K562 (cell line): ENCODE measurements around the gene GALR3. TPM values are rescaled to one million over a fixed set of nuclear protein-coding genes. Genes with fewer than 3 reads are reported as not detected.
A peak's percentile ranks its signal among the peaks of the same experiment; 100 is the strongest.

Source experiments
- ATAC-seq: fragments of 200-7000 bp; cut with Tn5 transposase; 3 replicates; pipeline ENCODE4 v1.9.1; 2020; ENCODE audit warnings: moderate library complexity
- BruUV-seq: library from RNA; stranded (reverse); fragments of 400-500 nt; replicated peaks from 2 replicates; lab custom pipeline; 2021; lab: Mats Ljungman, UMichigan
- CTCF ChIA-PET: fragments of 300-600 bp; formaldehyde crosslinking; extraction: SDS; loops from one replicate; lab custom pipeline; 2021; ENCODE audit warnings: low intra/inter-chr PET ratio; lab: Yijun Ruan, JAX
- POLR2A ChIA-PET: fragments of 300-600, 350-650 bp; sonication (Branson Sonifier 250); formaldehyde crosslinking; extraction: SDS; loops from one replicate; lab custom pipeline; 2021; ENCODE audit warnings: antibody characterized with exemption, inconsistent platforms; lab: Yijun Ruan, JAX
- DNase-seq, 4 experiments: peaks; one replicate each; pipeline versions ENCODE4 v3.0.0 to v3.0.0-alpha.2; 2011 to 2018; ENCODE audit warnings: low spot score in 3 of 4, mixed read lengths in 3 of 4; ENCODE audit errors: extremely low read depth in 1 of 4
- FAIRE-seq: peaks from 2 replicates; lab custom pipeline; 2011; peaks lifted over from hg19 to GRCh38; lab: Jason Lieb, UNC
- H2AFZ ChIP-seq: 2 replicates; pipeline ENCODE4 v1.6.0; 2011; ENCODE audit warnings: low read depth, low read length, control low read depth, inconsistent platforms
- H3K27ac ChIP-seq: fragments of 200-600 bp; 3 replicates; pipeline ENCODE4 v1.8.0; 2011; ENCODE audit warnings: low read depth, mild to moderate bottlenecking, control low read depth, inconsistent platforms, low read length, moderate library complexity, mixed read lengths; ENCODE audit errors: extremely low read depth
- H3K27me3 ChIP-seq, 2 experiments: fragments of 300-600 bp in 1 of 2; 2 replicates in 1 of 2; 3 replicates in 1 of 2; pipeline versions ENCODE4 v1.6.0 to v1.8.0; 2011; ENCODE audit warnings: inconsistent platforms in 2 of 2, low read length in 2 of 2, mild to moderate bottlenecking in 1 of 2, mixed read lengths in 1 of 2, moderate library complexity in 1 of 2; ENCODE audit not compliant: control insufficient read depth in 2 of 2, insufficient read depth in 2 of 2
- H3K36me3 ChIP-seq: fragments of 300-600 bp; 3 replicates; pipeline ENCODE4 v1.8.0; 2011; ENCODE audit warnings: mild to moderate bottlenecking, low read length, inconsistent platforms; ENCODE audit not compliant: control insufficient read depth, insufficient read depth
- H3K4me1 ChIP-seq, 2 experiments: fragments of 200-600 bp in 1 of 2; replicated peaks in 1 of 2; 2 replicates in 1 of 2; 3 replicates in 1 of 2; pipeline versions ENCODE4 v1.5.1 to v1.8.0; 2011; ENCODE audit warnings: inconsistent platforms in 2 of 2, low read length in 2 of 2, mild to moderate bottlenecking in 1 of 2, mixed read lengths in 1 of 2, moderate library complexity in 1 of 2; ENCODE audit not compliant: control insufficient read depth in 2 of 2, insufficient read depth in 2 of 2
- H3K4me2 ChIP-seq: 2 replicates; pipeline ENCODE4 v1.6.1; 2011; ENCODE audit warnings: low read length, control low read depth, inconsistent platforms, mixed read lengths; ENCODE audit not compliant: insufficient read depth
- H3K4me3 ChIP-seq: fragments of 200-600 bp; sonication (generic), shearing (Covaris generic); 2 replicates; pipeline ENCODE4 v1.5.1; 2016; ENCODE audit warnings: control low read depth, inconsistent platforms
- H3K79me2 ChIP-seq: fragments of 200-600 bp; 3 replicates; pipeline ENCODE4 v1.8.0; 2011; ENCODE audit warnings: low read length, inconsistent platforms; ENCODE audit not compliant: control insufficient read depth, insufficient read depth
- H3K9ac ChIP-seq, 2 experiments: 2 replicates each; pipeline versions ENCODE4 v1.6.0 to v1.6.1; 2011; ENCODE audit warnings: low read depth in 2 of 2, low read length in 2 of 2, control low read depth in 1 of 2, inconsistent platforms in 1 of 2, mild to moderate bottlenecking in 1 of 2, mixed read lengths in 1 of 2; ENCODE audit not compliant: insufficient read depth in 1 of 2
- H3K9me1 ChIP-seq: one replicate; pipeline ENCODE4 v1.6.0; 2011; ENCODE audit warnings: inconsistent platforms, mild to moderate bottlenecking, low read length, moderate library complexity; ENCODE audit not compliant: control insufficient read depth, insufficient read depth
- H3K9me3 ChIP-seq: replicated peaks from 2 replicates; pipeline ENCODE4 v1.5.1; 2011; ENCODE audit warnings: low read depth, low read length, inconsistent platforms; ENCODE audit not compliant: control insufficient read depth, insufficient read depth
- H4K20me1 ChIP-seq: replicated peaks from 2 replicates; pipeline ENCODE4 v1.6.1; 2011; ENCODE audit warnings: low read length, inconsistent platforms, mixed read lengths; ENCODE audit not compliant: control insufficient read depth, insufficient read depth
- ARNT ChIP-seq, 2 experiments: fragments of 450-650 bp; IDR thresholded peaks; 2 replicates each; pipeline ENCODE4 v1.6.1; 2016; ENCODE audit warnings: mild to moderate bottlenecking in 1 of 2
- CBX5 ChIP-seq: IDR thresholded peaks from 2 replicates; pipeline ENCODE4 v1.6.1; 2014; ENCODE audit warnings: low read depth, borderline replicate concordance
- CTBP1 ChIP-seq: fragments of 450-650 bp; IDR thresholded peaks from 2 replicates; pipeline ENCODE4 v1.6.1; 2016; ENCODE audit warnings: borderline replicate concordance
- ELK1 ChIP-seq: sonication (generic); formaldehyde crosslinking; IDR thresholded peaks from 2 replicates; pipeline ENCODE4 v1.8.1; 2022; ENCODE audit warnings: missing genetic modification reagents
- FOXJ2 ChIP-seq: fragments of 200-800 bp; sonication (Bioruptor generic); IDR thresholded peaks from 2 replicates; pipeline ENCODE4 v1.6.1; 2016; ENCODE audit warnings: missing genetic modification characterization, missing compliant biosample characterization
- LCOR ChIP-seq: sonication (generic); formaldehyde crosslinking; IDR thresholded peaks from 2 replicates; pipeline ENCODE4 v1.8.0; 2022; ENCODE audit warnings: mild to moderate bottlenecking, missing genetic modification reagents
- MED1 ChIP-seq: sonication (generic); formaldehyde crosslinking; IDR thresholded peaks from 2 replicates; pipeline ENCODE4 v1.8.1; 2023; ENCODE audit warnings: missing genetic modification reagents, borderline replicate concordance
- SMARCB1 ChIP-seq: IDR thresholded peaks from 2 replicates; pipeline ENCODE4 v1.6.1; 2011; ENCODE audit warnings: improper control_type of control experiment, low read depth; ENCODE audit not compliant: insufficient read length
- SNRNP70 ChIP-seq: fragments of 200-400 bp; formaldehyde crosslinking; optimal IDR thresholded peaks from 2 replicates; pipeline ENCODE3; 2017; ENCODE audit warnings: low read depth, low read length
- ZNF184 ChIP-seq: sonication (generic); formaldehyde crosslinking; IDR thresholded peaks from 2 replicates; pipeline ENCODE4 v1.5.0; 2020; ENCODE audit warnings: missing genetic modification reagents
- ZNF274 ChIP-seq: IDR thresholded peaks from 2 replicates; pipeline ENCODE4 v1.6.1; 2011; ENCODE audit warnings: low read depth, mild to moderate bottlenecking, low read length, moderate library complexity, borderline replicate concordance
- ZNF592 ChIP-seq: fragments of 450-650 bp; IDR thresholded peaks from 2 replicates; pipeline ENCODE4 v1.6.1; 2017; ENCODE audit warnings: antibody characterized with exemption, mild to moderate bottlenecking
- WGBS: fragments of 100-300 bp; shearing (Covaris generic); methylation state at CpG from one replicate; pipeline ENCODE4 v1.1.6; 2016; ENCODE audit warnings: low coverage, mixed read lengths; ENCODE audit not compliant: insufficient coverage; ENCODE audit errors: missing lambda C conversion rate; 5-methylcytosine and 5-hydroxymethylcytosine counted together
- in situ Hi-C: fragments of 300-500 bp; cut with MboI; formaldehyde crosslinking; loops from 4 replicates; pipeline ENCODE4 v1.15.0; 2018; ENCODE audit warnings: inconsistent platforms, mixed read lengths
- intact Hi-C: fragments of 100-400 bp; cut with micrococcal nuclease; formaldehyde crosslinking; loops from 2 replicates; pipeline ENCODE4 v1.14.2; 2022
- polyA plus RNA-seq, 8 experiments: library from polyadenylated mRNA; depleted of rRNA in 4 of 8; stranded (reverse) in 5 of 8; unstranded in 3 of 8; fragments of >200 nt; fragmentation: Nextera tagmentation in 2 of 8; fragmentation: Illumina TruSeq in 1 of 8; extraction: Ambion mirVana in 2 of 8; extraction: Trizol in 1 of 8; gene quantifications; 2 replicates each; pipeline versions ENCODE4 v1.2.1 to v1.2.3, GENCODE V29; 2011 to 2014; ENCODE audit warnings: inconsistent platforms in 1 of 8, missing spikeins in 1 of 8
- total RNA-seq, 7 experiments: library from RNA; depleted of rRNA in 6 of 7; stranded (reverse); fragments of >200 nt in 6 of 7; fragmentation: Illumina TruSeq in 2 of 7; extraction: Trizol in 2 of 7; gene quantifications; 2 replicates each; pipeline versions ENCODE4 v1.2.1 to v1.2.3, GENCODE V29; 2011 to 2021; ENCODE audit warnings: low replicate concordance in 1 of 7
- TF ChIP-seq, protein P1 (sequence below): conservative IDR thresholded peaks from 2 replicates; pipeline ENCODE4 v1.6.1; 2011; ENCODE audit warnings: low read depth, mild to moderate bottlenecking, low read length; ENCODE audit not compliant: control insufficient read depth
- TF ChIP-seq, protein P2 (sequence below): fragments of 250-450 bp; sonication (Bioruptor Pico); IDR thresholded peaks from 2 replicates; pipeline ENCODE4 v1.8.0; 2021; ENCODE audit warnings: borderline replicate concordance, mild to moderate bottlenecking, moderate library complexity; ENCODE audit not compliant: poor library complexity, severe bottlenecking

The GALR3 gene
- total and polyA plus RNA-seq, 9 of the 15 experiments (the other 6 are each of a cell fraction or from before 2014, with no cell fraction given) = 0.13 TPM; not detected in 8

DNA sequence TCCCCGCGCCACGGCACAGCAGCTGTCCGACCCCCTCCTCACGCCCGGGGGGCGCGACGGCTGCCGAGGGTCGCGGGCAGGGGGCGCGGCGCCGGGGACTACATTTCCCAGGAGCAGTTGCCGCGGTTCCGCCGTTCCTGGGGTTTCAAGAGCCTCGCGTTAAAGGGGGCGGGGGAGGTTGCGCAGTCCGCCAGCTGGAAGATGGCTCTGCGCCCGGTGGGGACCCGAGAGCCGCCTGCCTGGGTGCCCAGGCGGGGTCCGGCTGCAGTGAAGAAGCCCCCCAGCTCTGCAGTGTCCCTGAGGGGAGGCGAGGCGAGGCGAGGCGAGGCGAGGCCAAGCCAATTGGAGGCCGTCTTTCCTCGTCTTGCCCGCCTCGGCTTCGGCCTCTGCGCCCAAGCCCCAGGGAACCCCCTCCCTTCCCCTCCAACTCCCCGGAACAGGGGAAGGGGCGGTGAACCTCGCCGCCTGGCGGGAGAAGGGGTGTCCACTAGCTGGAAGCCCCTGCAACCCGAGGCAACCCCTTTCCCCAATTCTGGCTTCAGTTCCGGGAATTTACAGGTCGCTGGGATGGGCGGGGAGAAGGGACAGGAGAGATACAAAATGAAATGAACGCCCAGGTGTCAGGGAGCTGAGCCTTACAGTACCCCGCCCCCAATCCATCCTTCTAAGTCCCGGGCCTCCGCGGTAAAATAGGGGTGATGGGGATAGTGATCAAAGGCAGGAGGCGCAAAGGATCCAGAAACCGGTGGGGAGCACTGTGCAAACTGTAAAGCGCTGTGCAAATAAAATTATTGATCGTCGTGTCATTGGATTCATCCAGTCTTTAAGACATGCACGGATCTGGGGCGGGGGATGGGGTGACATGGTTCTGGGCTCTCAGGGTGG, 20.6 kb upstream of the GALR3 start:
- DNase-seq (peak; percentile 52 to 70 (median 56)), FAIRE-seq (peak; percentile 55), ATAC-seq (peak; percentile 79)
- H2AFZ ChIP-seq = peak overlapping the region; percentile 91
- H3K79me2 ChIP-seq = no peaks in the 10 kb centered on the region
- no peaks in the 10 kb centered on the region for H3K9me3 ChIP-seq
- H3K4me1 ChIP-seq = peaks cover 27 to 50% of the 10 kb centered on the region in 2 experiments
- intact Hi-C loops (loop anchor here (2.0 kb wide), 1 partner anchor 46 kb away; the partner anchor contains the start of gene EIF3L), in situ Hi-C loops (no loop called here)
- no peaks in the 10 kb centered on the region for H4K20me1 ChIP-seq
- H3K9ac ChIP-seq = peak overlapping the region; percentile 80 to 91
- H3K4me2 ChIP-seq = peak overlapping the region; percentile 73
- H3K9me1 ChIP-seq = no peaks in the 10 kb centered on the region
- ChIA-PET CTCF (interaction anchor here (0.8 kb wide), 1 partner anchor 560 kb away, joined by 3 read pairs; no protein-coding TSS in a partner anchor), POLR2A (interaction anchor here (0.5 to 1.3 kb wide), 5 partner anchors 13 to 250 kb away, joined by 3 to 4 read pairs (median 3); no protein-coding TSS in a partner anchor)
- 1% methylated on average over 36 of the region's 63 CpGs for WGBS
- H3K4me3 ChIP-seq = peak overlapping the region; percentile 42
- peak overlapping the region; percentile 83 for H3K27ac ChIP-seq
- TSS peak; percentile 93 for BruUV-seq
- no peaks in the 10 kb centered on the region for H3K36me3 ChIP-seq
- H3K27me3 ChIP-seq = no peaks in the 10 kb centered on the region
- peak; percentile 36; the same call in 1 of the 2 replicates for TF ChIP-seq CTBP1
- TF ChIP-seq ZNF274 = no peak
- TF ChIP-seq ARNT (IDR thresholded peaks at IDR 0.05) = no peak
- no peak for TF ChIP-seq FOXJ2 (tag)
- TF ChIP-seq, protein P1, sequence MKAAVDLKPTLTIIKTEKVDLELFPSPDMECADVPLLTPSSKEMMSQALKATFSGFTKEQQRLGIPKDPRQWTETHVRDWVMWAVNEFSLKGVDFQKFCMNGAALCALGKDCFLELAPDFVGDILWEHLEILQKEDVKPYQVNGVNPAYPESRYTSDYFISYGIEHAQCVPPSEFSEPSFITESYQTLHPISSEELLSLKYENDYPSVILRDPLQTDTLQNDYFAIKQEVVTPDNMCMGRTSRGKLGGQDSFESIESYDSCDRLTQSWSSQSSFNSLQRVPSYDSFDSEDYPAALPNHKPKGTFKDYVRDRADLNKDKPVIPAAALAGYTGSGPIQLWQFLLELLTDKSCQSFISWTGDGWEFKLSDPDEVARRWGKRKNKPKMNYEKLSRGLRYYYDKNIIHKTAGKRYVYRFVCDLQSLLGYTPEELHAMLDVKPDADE = peak; percentile 48; the same call in 1 of the 2 replicates
- no peak for TF ChIP-seq MED1 (CRISPR knock-in tag)
- no peak for TF ChIP-seq LCOR (CRISPR knock-in tag)
- no peak for TF ChIP-seq ZNF184
- TF ChIP-seq SNRNP70 = no peak
- TF ChIP-seq, protein P2, sequence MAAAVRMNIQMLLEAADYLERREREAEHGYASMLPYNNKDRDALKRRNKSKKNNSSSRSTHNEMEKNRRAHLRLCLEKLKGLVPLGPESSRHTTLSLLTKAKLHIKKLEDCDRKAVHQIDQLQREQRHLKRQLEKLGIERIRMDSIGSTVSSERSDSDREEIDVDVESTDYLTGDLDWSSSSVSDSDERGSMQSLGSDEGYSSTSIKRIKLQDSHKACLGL (CRISPR knock-in tag) = no peak
- no peak for TF ChIP-seq ZNF592
- no peak for TF ChIP-seq CBX5
- no peak for TF ChIP-seq ELK1
- TF ChIP-seq SMARCB1 = no peak
